ENCODE measurements around the gene ZBTB46. TPM values are rescaled to one million over a fixed set of nuclear protein-coding genes. Genes with fewer than 3 reads are reported as not detected.

Gene ZBTB46
- total RNA-seq, 6 experiments from 2014 or later: 0.38 to 1.1 (median 0.64) TPM

DNA sequence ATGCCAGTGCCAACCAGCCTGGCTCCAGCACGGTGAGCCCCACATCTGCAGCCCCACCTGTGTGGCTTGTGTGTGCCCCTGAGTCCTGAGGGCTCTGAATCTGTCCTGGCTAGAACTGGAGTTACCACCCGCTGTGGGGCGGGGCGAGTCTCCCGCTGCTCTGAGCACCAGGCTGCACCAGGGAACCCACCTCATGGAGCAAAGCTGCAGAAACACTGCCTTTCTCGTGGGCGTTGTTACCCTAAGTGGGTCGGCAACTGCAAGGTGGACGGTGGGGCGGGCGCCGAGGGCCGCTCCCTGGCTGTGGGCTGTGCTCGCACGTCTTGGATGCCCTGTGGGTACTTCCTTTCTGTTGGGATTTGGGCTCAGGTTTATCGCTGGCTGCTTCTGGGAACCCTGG, 12.7 kb upstream of the ZBTB46 start:
- no peaks in the 10 kb centered on the region for H3K36me3 Mint-ChIP-seq (ENCODE audit: low read depth)
- H3K27ac Mint-ChIP-seq: no peak overlapping the region
- H3K27me3 Mint-ChIP-seq (ENCODE audit: insufficient read depth): peaks cover 7% of the 10 kb centered on the region
- no peak overlapping the region for H3K4me3 Mint-ChIP-seq
- TF ChIP-seq, protein P1, sequence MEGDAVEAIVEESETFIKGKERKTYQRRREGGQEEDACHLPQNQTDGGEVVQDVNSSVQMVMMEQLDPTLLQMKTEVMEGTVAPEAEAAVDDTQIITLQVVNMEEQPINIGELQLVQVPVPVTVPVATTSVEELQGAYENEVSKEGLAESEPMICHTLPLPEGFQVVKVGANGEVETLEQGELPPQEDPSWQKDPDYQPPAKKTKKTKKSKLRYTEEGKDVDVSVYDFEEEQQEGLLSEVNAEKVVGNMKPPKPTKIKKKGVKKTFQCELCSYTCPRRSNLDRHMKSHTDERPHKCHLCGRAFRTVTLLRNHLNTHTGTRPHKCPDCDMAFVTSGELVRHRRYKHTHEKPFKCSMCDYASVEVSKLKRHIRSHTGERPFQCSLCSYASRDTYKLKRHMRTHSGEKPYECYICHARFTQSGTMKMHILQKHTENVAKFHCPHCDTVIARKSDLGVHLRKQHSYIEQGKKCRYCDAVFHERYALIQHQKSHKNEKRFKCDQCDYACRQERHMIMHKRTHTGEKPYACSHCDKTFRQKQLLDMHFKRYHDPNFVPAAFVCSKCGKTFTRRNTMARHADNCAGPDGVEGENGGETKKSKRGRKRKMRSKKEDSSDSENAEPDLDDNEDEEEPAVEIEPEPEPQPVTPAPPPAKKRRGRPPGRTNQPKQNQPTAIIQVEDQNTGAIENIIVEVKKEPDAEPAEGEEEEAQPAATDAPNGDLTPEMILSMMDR (IDR thresholded peaks at IDR 0.05): no peak
- no peaks in the 10 kb centered on the region for H3K4me1 Mint-ChIP-seq (ENCODE audit: low read depth)
- H3K9me3 Mint-ChIP-seq: no peaks in the 10 kb centered on the region
- no peak for DNase-seq

DNA sequence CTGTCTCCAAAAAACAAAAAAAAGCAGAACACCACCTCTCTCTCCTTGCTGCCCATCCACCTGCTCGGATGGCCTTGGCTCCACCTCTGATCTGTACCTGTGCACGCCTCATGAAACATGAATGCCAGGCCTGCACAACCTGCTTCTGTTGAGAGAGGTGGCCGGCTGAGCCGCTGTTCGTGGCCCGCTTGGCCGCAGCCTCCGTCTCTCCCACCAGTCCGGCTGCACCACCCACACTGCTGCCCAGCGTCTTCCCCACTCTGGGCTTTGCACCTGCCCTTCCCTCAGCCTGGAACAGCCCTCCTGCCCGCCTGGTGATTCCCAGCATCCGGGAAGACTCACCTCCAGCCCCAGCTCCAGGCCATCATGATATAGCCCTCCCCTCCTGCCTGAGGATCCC, 12.2 kb upstream of the ZBTB46 start:
- no peaks in the 10 kb centered on the region for H3K9me3 Mint-ChIP-seq
- H3K4me3 Mint-ChIP-seq: no peak overlapping the region
- no peak for DNase-seq
- H3K27ac Mint-ChIP-seq: no peak overlapping the region
- TF ChIP-seq, protein P1 (IDR thresholded peaks at IDR 0.05): no peak
- H3K4me1 Mint-ChIP-seq (ENCODE audit: low read depth): no peaks in the 10 kb centered on the region
- no peaks in the 10 kb centered on the region for H3K36me3 Mint-ChIP-seq (ENCODE audit: low read depth)
- peaks cover 9% of the 10 kb centered on the region for H3K27me3 Mint-ChIP-seq (ENCODE audit: insufficient read depth)

DNA sequence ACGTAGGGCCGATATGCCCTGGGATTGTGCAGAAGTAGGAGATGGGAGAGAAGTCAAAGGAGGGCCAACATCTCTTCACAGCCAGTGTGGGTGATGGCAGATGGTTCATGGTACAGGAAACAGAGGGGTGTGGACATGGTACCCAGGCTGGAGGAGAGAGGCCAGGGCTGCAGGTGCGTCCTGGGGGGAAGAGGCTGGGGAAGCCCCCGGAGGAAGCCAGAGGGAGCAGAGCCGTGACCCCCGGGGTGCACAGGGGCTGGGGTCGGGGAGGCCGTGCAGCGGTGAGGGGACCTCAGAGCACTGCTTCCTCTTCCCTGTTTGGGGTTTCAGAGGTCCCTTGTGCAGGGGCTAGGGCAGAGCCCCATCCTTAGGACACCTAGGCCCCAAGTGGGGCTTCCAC, 11.2 kb upstream of the ZBTB46 start:
- H3K27ac Mint-ChIP-seq: no peak overlapping the region
- no peaks in the 10 kb centered on the region for H3K4me1 Mint-ChIP-seq (ENCODE audit: low read depth)
- H3K9me3 Mint-ChIP-seq: no peaks in the 10 kb centered on the region
- TF ChIP-seq, protein P1 (IDR thresholded peaks at IDR 0.05): no peak
- no peak overlapping the region for H3K4me3 Mint-ChIP-seq
- no peak for DNase-seq
- H3K27me3 Mint-ChIP-seq (ENCODE audit: insufficient read depth): peaks cover 9% of the 10 kb centered on the region
- H3K36me3 Mint-ChIP-seq (ENCODE audit: low read depth): no peaks in the 10 kb centered on the region

DNA sequence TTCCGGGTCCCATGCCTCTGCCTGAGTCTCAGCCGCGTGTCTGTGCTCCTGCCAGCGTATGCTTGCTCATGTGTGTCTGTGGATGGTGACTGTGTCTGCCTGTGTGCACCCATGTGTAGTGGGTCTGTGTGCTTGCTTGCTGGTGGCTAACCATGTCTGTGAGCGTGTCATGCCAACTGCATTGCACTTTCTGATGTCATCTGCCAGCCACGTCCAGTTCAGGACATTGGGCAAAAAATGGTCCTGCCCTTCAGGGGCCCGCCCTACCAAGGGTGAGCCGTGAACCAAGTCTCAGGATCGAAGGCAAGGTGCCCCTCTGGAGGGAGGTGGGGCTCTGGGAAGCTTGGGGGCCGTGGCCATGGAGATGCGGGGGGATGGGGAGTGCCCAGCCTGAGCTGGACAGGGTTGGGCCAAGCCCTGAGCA, 9.4 kb upstream of the ZBTB46 start:
- Mint-ChIP-seq H3K4me3 (no peak overlapping the region), H3K9me3 (no peaks in the 10 kb centered on the region), H3K4me1 (ENCODE audit: low read depth) (no peaks in the 10 kb centered on the region), H3K36me3 (ENCODE audit: low read depth) (no peaks in the 10 kb centered on the region), H3K27ac (no peak overlapping the region), H3K27me3 (ENCODE audit: insufficient read depth) (peaks cover 9% of the 10 kb centered on the region)
- no peak for DNase-seq
- TF ChIP-seq, protein P1 (IDR thresholded peaks at IDR 0.05): no peak

DNA sequence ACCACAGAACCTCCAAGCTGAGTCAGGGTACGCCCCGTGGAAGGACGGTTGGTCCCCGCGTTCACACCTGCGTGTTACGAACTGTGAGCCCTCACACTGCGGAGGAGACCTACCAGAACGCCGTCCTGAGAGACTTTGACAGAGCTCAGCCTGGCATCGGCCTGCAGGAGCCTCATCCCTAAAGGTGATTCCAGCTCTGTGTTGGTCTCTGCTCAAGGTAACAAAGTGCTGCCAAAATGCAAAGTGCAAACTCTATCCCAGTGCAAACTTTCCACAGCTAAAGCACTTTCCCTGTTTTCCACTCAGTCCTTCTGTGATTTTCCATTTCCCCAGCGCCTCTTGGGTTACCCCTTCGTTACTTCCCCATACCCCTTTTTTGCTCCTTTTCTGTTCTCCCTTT, 8.6 kb upstream of the ZBTB46 start:
- Mint-ChIP-seq H3K4me3 (no peak overlapping the region), H3K4me1 (ENCODE audit: low read depth) (peaks cover 3% of the 10 kb centered on the region; the same call in 1 of the 2 replicates), H3K27me3 (ENCODE audit: insufficient read depth) (peaks cover 9% of the 10 kb centered on the region), H3K36me3 (ENCODE audit: low read depth) (no peaks in the 10 kb centered on the region), H3K9me3 (no peaks in the 10 kb centered on the region), H3K27ac (no peak overlapping the region)
- TF ChIP-seq, protein P1 (IDR thresholded peaks at IDR 0.05): no peak
- no peak for DNase-seq

DNA sequence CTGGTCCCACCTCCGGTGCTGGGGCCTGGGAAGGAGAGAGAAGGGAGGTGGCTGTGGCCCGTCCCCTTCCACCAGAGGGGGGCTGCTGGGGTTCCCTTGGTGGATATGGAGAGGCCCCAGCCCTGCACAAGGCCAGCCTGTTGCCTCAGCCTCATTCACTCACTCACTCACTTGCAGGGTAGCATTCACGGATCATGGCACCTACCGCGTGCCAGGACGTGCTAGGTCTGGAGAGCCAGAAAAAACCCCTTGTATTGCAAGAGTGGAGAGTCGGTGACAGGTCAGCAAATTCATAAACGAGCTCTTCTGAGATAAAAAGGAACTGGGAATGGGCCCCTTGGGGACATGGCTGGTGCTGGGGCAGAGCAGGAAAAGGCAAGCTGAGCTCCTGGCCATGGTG, 6.4 kb upstream of the ZBTB46 start:
- no peaks in the 10 kb centered on the region for H3K36me3 Mint-ChIP-seq (ENCODE audit: low read depth)
- H3K9me3 Mint-ChIP-seq: no peaks in the 10 kb centered on the region
- H3K4me1 Mint-ChIP-seq (ENCODE audit: low read depth): peaks cover 17% of the 10 kb centered on the region
- H3K27me3 Mint-ChIP-seq (ENCODE audit: insufficient read depth): peaks cover 2% of the 10 kb centered on the region
- DNase-seq: no peak
- no peak overlapping the region for H3K4me3 Mint-ChIP-seq
- H3K27ac Mint-ChIP-seq: no peak overlapping the region
- TF ChIP-seq, protein P1 (IDR thresholded peaks at IDR 0.05): no peak
